Renal cortex interstitium (tissue), 11 donors: ENCODE measurements around the gene CHCHD4. TPM values are rescaled to one million over a fixed set of nuclear protein-coding genes. Genes with fewer than 3 reads are reported as not detected.

Experiments
- DNase-seq, 11 donors: peaks; one replicate each; pipeline ENCODE4 v3.0.0-alpha.2; 2013; ENCODE audit warnings: low read depth in 9 of 11, low spot score in 4 of 11; ENCODE audit errors: extremely low read depth in 1 of 11
- polyA plus RNA-seq, 3 donors: library from polyadenylated mRNA; unstranded; fragments of 120-200 nt; gene quantifications; one replicate each; pipeline ENCODE4 v1.2.1, GENCODE V29; 2013; ENCODE audit not compliant: insufficient read length in 3 of 3

The CHCHD4 gene
- polyA plus RNA-seq, 3 donors, result 16.3 to 20.9 (median 19.7) TPM

DNA sequence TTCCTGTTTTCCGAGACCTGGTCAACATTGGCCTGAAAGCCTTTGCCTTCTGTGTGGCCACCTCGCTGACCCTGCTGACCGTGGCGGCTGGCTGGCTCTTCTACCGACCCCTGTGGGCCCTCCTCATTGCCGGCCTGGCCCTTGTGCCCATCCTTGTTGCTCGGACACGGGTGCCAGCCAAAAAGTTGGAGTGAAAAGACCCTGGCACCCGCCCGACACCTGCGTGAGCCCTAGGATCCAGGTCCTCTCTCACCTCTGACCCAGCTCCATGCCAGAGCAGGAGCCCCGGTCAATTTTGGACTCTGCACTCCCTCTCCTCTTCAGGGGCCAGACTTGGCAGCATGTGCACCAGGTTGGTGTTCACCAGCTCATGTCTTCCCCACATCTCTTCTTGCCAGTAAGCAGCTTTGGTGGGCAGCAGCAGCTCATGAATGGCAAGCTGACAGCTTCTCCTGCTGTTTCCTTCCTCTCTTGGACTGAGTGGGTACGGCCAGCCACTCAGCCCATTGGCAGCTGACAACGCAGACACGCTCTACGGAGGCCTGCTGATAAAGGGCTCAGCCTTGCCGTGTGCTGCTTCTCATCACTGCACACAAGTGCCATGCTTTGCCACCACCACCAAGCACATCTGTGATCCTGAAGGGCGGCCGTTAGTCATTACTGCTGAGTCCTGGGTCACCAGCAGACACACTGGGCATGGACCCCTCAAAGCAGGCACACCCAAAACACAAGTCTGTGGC is 17.1 kb upstream of the CHCHD4 start:
- DNase-seq, result no peak

DNA sequence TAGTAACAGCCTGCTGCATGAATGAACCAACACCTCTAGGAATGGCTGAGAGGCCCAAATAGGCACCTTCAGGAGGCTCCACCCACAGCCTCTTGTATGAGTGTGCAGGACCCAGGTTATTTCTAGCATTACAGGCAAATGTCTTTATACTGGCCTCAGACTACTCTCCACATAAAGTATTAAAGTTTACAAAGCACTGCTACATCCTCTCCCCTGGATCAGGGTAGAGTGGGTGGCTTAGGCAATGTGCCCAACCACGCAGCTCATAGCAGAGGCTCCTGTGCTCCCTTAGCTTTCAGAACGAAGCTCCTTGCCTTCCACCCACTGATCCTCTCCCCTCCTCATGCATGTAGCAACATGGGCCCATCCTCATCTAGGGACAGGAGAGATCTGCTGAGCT is 16.5 kb upstream of the CHCHD4 start:
- no peak for DNase-seq

DNA sequence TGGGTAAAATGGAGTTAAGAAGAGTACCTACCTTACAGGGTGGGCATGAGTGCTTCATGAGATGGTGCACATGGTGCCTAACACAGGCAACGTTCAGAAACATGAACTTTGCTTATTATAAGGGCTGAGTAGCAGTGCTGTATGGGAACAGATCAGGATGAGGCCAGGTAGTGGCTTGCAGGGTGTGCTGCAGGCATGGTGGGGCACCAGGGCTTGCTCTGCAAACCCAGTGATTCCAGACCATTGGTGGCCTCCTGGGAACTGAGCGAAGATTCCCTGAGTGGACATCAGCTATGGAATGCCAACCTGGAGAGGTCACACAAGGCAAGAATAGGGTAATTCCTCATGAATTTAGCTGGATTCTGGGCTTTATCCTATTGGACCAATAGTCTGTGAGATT is 16.0 kb upstream of the CHCHD4 start:
- no peak for DNase-seq

DNA sequence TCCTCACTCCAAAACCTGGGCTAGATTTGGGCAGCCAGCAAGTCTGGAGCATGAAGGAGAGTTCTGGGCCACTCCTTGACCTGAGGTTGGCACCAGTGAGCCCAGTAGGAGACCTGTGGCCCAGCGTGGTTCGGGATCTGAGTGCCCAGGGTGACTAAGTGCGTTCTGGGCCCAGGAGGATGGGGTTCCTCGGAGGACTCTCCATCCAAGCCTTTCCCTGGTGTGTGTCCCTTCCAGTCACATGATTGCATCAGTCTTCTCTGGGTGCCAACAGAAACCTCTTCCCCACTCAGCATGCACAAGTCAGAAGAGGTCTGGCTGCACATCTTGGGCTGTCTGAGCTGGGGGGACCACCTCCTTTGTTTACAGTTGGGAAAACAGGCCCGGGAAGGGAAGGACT is 15.1 kb upstream of the CHCHD4 start:
- no peak for DNase-seq

DNA sequence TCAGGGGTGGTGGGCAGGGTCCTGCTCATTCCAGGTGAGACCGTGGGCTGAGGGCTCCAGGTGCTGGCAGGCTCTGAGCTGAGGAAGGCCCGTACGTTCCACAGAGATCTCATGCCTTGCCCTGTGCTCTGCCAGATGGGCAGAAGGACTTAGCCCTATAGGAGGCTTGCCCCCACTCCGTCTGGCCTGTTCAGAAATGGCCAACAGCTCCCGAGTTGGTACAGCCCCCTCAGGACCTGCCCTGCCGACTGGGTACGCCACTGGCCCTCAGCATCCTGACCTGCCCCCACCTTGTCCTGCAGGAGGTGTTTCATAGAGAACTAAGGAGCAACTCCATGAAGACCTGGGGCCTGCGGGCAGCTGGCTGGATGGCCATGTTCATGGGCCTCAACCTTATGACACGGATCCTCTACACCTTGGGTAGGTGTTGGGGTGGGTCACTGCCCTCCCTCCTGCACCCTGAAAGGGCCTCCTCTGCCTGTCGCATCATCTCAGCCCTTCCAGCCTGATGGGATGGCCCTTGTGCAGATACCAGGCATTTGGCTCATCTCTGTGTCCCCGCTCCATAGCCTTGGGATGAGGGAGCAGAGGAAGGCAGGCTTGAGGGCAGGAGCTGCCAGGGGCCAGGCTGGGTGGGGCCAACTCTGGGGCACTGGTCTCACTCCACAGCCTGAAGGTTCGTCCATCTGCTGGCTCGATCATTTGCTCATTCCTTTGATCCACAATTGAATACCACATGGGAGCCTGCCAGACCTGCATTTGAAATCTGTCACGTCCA is 14.4 kb upstream of the CHCHD4 start:
- no peak for DNase-seq

DNA sequence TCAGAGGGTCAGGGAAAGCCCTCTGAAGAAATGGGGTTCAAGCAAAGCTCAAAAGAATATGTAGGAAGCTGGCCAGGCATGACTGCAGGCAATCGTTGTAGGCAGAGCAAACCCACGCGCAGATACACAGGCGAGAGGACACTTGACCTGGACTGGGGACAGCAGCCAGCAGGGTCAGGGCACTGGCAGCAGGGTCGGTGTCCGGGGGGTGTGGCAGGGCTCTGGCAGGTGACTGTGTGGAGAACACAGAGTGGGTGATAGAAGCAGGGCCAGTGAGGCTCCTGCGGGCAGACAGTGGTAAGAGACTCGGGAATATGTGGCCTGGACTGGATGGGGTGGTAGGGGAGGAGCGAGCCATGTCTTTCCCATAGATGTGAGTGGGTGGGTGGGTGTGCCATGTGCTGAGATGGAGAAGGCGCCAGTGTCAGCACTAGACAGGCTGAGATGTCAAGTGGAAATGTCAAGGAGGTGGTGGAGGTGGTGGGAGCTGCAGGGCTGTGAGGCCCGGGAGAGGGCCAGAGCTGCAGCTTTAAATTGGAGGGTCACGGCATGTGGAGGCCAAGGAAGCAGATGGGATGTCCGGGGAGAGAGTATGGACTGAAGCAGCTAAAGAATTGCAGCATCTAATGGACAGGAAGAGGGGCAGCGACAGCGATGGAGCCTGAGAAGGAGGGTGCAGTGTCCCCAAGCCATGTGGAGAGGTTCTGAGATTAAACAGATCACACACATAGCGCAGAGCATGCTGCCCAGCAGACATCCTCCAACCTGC is 13.6 kb upstream of the CHCHD4 start:
- no peak for DNase-seq

- no peak for DNase-seq
Observed at GRCh38 chr3:14137445-14137844, 12.8 kb upstream of the CHCHD4 start.

- no peak for DNase-seq
Observed at GRCh38 chr3:14137004-14137403, 12.3 kb upstream of the CHCHD4 start.

GRCh38 chr3:14135581-14135980 is 10.9 kb upstream of the CHCHD4 start:
- no peak for DNase-seq

GRCh38 chr3:14134291-14134690 is 9.6 kb upstream of the CHCHD4 start:
- DNase-seq, result no peak

DNA sequence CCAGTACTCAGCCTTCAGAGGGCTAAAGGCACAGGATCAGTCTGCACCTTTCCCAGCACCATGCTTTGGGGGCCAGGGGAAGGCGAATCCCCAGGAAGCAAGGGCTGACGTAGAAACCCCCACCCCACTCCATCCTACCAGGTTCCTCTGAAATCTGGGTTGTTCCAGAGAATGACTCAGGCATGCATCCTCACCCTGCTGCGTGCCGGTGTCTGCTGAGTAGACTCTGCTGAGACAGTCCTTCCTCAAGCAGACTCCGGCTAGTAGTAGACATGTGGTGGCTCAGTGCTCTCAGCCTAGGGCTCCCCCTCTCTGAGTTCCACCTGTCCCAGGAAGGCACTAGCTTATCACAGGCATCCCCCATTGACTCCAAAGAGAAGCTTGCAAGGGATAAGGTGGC is 9.2 kb upstream of the CHCHD4 start:
- no peak for DNase-seq

DNA sequence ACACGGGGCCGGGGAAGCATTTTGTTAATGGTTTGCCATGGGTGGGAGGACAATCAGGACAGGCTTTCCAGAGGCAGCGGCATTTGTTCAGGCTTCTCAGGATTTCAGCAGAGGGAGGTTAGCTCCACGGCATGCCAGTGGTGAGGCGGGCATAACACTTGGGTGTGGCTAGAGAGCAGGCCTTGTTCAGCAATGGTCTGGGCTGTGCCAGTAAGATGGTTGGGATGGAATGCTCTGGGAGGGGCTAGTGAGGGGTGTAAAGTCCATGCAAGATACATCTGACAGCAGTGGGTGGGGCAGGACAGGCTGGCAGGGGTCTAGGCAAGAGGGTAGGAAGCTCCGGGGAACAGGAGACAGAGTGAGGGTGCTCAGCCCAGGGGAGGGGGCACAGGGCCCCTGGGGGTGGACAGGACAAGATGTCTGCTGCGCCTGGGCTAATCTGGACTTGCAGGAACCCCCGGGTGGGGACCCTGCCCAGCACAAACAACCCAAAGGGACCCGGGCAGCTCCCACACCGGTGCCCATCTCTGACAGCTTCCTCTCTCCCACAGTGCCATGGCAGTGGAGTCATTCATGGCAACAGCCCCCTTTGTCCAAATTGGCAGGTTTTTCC is 8.6 kb upstream of the CHCHD4 start:
- DNase-seq, result no peak

GRCh38 chr3:14132689-14133088 is 8.0 kb upstream of the CHCHD4 start:
- no peak for DNase-seq

GRCh38 chr3:14132120-14132519 is 7.5 kb upstream of the CHCHD4 start:
- DNase-seq, result no peak

GRCh38 chr3:14131134-14131533 is 6.5 kb upstream of the CHCHD4 start:
- no peak for DNase-seq

DNA sequence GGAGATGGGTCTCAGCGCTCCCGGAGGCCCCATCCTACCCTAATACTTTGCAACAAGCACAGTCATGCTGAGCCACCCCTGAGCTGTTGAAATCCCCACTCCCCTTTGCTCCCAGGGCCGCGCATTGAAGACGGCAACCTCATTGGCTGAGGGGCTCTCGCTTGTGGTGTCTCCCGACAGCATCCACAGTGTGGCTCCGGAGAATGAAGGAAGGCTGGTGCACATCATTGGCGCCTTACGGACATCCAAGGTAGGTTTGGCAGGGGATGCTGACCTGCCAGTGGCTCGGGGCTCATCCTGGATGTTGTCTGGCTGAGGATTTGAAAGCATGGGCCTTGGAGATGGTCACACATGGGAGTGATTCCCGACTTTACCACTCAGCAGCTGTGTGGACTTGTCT is 6.0 kb upstream of the CHCHD4 start:
- DNase-seq, result no peak

DNA sequence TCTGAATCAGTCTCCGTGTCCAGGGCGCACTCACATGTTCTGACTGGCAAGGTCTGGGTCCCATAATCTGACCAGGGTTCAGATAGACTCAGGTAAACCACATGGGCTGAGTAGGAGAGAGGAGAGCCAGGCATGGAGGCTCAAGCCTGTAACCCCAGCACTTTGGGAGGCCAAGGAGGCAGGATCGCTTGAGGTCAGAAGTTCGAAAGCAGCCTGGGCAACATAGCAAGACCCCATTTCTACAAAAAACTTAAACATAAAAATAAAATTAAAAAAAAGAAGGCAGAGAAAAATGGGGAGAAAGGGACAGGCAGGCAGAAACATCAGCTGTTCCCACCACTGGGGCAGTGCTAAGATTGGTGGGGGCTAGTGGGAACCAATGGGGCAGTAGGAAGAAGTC is 5.6 kb upstream of the CHCHD4 start:
- no peak for DNase-seq

- no peak for DNase-seq
Observed at GRCh38 chr3:14129296-14129695, 4.6 kb upstream of the CHCHD4 start.

GRCh38 chr3:14128724-14129123 is 4.1 kb upstream of the CHCHD4 start:
- DNase-seq, result no peak
